K562 (cell line): Measurements from ENCODE around the gene ZMYND8. TPM values are rescaled to one million over a fixed set of nuclear protein-coding genes. Genes with fewer than 3 reads are reported as not detected.
A peak's percentile ranks its signal among the peaks of the same experiment; 100 is the strongest.

ENCODE experiments used
- ARID4B ChIP-seq: sonication (generic); formaldehyde crosslinking; IDR thresholded peaks from 2 replicates; pipeline ENCODE4 v1.8.0; 2022; ENCODE audit warnings: mild to moderate bottlenecking, missing genetic modification reagents
- E2F1 ChIP-seq: sonication (generic); formaldehyde crosslinking; IDR thresholded peaks from 2 replicates; pipeline ENCODE4 v1.8.1; 2023; ENCODE audit warnings: mild to moderate bottlenecking, missing genetic modification reagents, moderate library complexity
- ELK1 ChIP-seq: sonication (generic); formaldehyde crosslinking; IDR thresholded peaks from 2 replicates; pipeline ENCODE4 v1.8.1; 2022; ENCODE audit warnings: missing genetic modification reagents
- FOXM1 ChIP-seq, 2 experiments: fragments of 450-650 bp in 1 of 2; sonication (generic) in 1 of 2; formaldehyde crosslinking in 1 of 2; IDR thresholded peaks; 2 replicates each; pipeline versions ENCODE4 v1.6.1 to v1.9.0; 2017 to 2022; ENCODE audit warnings: low read depth in 2 of 2, mild to moderate bottlenecking in 2 of 2, missing genetic modification reagents in 1 of 2, moderate library complexity in 1 of 2
- GTF2E2 ChIP-seq: fragments of 200-800 bp; sonication (Bioruptor generic); IDR thresholded peaks from 2 replicates; pipeline ENCODE4 v1.6.1; 2016; ENCODE audit warnings: missing genetic modification characterization, missing compliant biosample characterization
- HMGN3 ChIP-seq: IDR thresholded peaks from 2 replicates; pipeline ENCODE4 v1.6.1; 2011; ENCODE audit warnings: borderline replicate concordance, low read depth, mild to moderate bottlenecking, mixed read lengths, low read length; ENCODE audit not compliant: insufficient read length; ENCODE audit errors: extremely low read depth
- IFI16 ChIP-seq: fragments of 250-450 bp; sonication (Bioruptor Pico); IDR thresholded peaks from 2 replicates; pipeline ENCODE4 v2.1.2; 2022; ENCODE audit warnings: mild to moderate bottlenecking, inconsistent platforms
- KLF6 ChIP-seq: fragments of 250-450 bp; sonication (Bioruptor Pico); IDR thresholded peaks from 2 replicates; pipeline ENCODE4 v1.4.0; 2020; ENCODE audit warnings: mild to moderate bottlenecking, moderate library complexity, borderline replicate concordance
- NCOA4 ChIP-seq: fragments of 450-650 bp; IDR thresholded peaks from 2 replicates; pipeline ENCODE4 v1.6.1; 2018; ENCODE audit warnings: mild to moderate bottlenecking; ENCODE audit not compliant: partially characterized antibody
- NFYB ChIP-seq: IDR thresholded peaks from 2 replicates; pipeline ENCODE4 v1.6.1; 2011; ENCODE audit warnings: mild to moderate bottlenecking, moderate library complexity; ENCODE audit not compliant: insufficient read length; ENCODE audit errors: extremely low read depth
- PCBP2 ChIP-seq: fragments of 200-400 bp; formaldehyde crosslinking; IDR thresholded peaks from 2 replicates; pipeline ENCODE4 v1.6.1; 2018; ENCODE audit warnings: low read length, low read depth, mild to moderate bottlenecking, moderate library complexity; ENCODE audit not compliant: poor library complexity, severe bottlenecking
- PURB ChIP-seq: sonication (generic); formaldehyde crosslinking; IDR thresholded peaks from 2 replicates; pipeline ENCODE4 v1.9.0; 2021; ENCODE audit warnings: low read depth, mild to moderate bottlenecking, missing genetic modification reagents
- RB1 ChIP-seq: fragments of 450-650 bp; IDR thresholded peaks from 2 replicates; pipeline ENCODE4 v1.6.1; 2017; ENCODE audit warnings: low read depth, mild to moderate bottlenecking
- TARDBP ChIP-seq: fragments of 450-650 bp; IDR thresholded peaks from 2 replicates; pipeline ENCODE4 v1.6.1; 2016
- TEAD1 ChIP-seq, 2 experiments: fragments of 450-650 bp in 1 of 2; sonication (generic) in 1 of 2; formaldehyde crosslinking; IDR thresholded peaks; 2 replicates each; pipeline versions ENCODE4 v1.4.0 to v1.8.0; 2020 to 2022; ENCODE audit warnings: mild to moderate bottlenecking in 2 of 2, missing genetic modification reagents in 1 of 2
- USF1 ChIP-seq: sonication (generic); formaldehyde crosslinking; IDR thresholded peaks from 2 replicates; pipeline ENCODE4 v1.9.0; 2022; ENCODE audit warnings: mild to moderate bottlenecking, missing genetic modification reagents
- ZFP1 ChIP-seq: fragments of 450-650 bp; formaldehyde crosslinking; IDR thresholded peaks from 2 replicates; pipeline ENCODE4 v1.4.0; 2020; ENCODE audit warnings: mild to moderate bottlenecking, mixed read lengths
- polyA plus RNA-seq, 8 experiments: library from polyadenylated mRNA; depleted of rRNA in 4 of 8; stranded (reverse) in 5 of 8; unstranded in 3 of 8; fragments of >200 nt; fragmentation: Nextera tagmentation in 2 of 8; fragmentation: Illumina TruSeq in 1 of 8; extraction: Ambion mirVana in 2 of 8; extraction: Trizol in 1 of 8; gene quantifications; 2 replicates each; pipeline versions ENCODE4 v1.2.1 to v1.2.3, GENCODE V29; 2011 to 2014; ENCODE audit warnings: inconsistent platforms in 1 of 8, missing spikeins in 1 of 8
- total RNA-seq, 7 experiments: library from RNA; depleted of rRNA in 6 of 7; stranded (reverse); fragments of >200 nt in 6 of 7; fragmentation: Illumina TruSeq in 2 of 7; extraction: Trizol in 2 of 7; gene quantifications; 2 replicates each; pipeline versions ENCODE4 v1.2.1 to v1.2.3, GENCODE V29; 2011 to 2021; ENCODE audit warnings: low replicate concordance in 1 of 7

Gene ZMYND8
- total and polyA plus RNA-seq, 9 of the 15 experiments (the other 6 are each of a cell fraction or from before 2014, with no cell fraction given), result 31.8 to 148 (median 71.9) TPM

- TF ChIP-seq PURB (CRISPR knock-in tag), result no peak
- TF ChIP-seq FOXM1 (IDR thresholded peaks at IDR 0.05; ENCODE audit: low read depth), result no peak
- no peak for TF ChIP-seq FOXM1 (CRISPR knock-in tag; IDR thresholded peaks at IDR 0.05; ENCODE audit: low read depth)
- peak; percentile 49; the same call in 1 of the 2 replicates for TF ChIP-seq GTF2E2 (tag)
- TF ChIP-seq E2F1, result no peak
- no peak for TF ChIP-seq NFYB
- TF ChIP-seq TARDBP, result no peak
- TF ChIP-seq NCOA4, result no peak
- TF ChIP-seq RB1, result no peak
- TF ChIP-seq ELK1 (CRISPR knock-in tag), result no peak
- peak; percentile 60; the same call in 1 of the 2 replicates for TF ChIP-seq IFI16 (CRISPR knock-in tag)
- no peak for TF ChIP-seq USF1 (CRISPR knock-in tag)
- TF ChIP-seq PCBP2, result no peak
- TF ChIP-seq TEAD1 (CRISPR knock-in tag; IDR thresholded peaks at IDR 0.05), result peak; percentile 52 to 70; a peak in 2 of 4 replicates
- TF ChIP-seq KLF6 (CRISPR knock-in tag), result peak; percentile 85; the same call in 1 of the 2 replicates
- TF ChIP-seq HMGN3, result no peak
- TF ChIP-seq ZFP1 (CRISPR knock-in tag), result no peak
- peak; percentile 25; the same call in 1 of the 2 replicates for TF ChIP-seq ARID4B (CRISPR knock-in tag)
Observed at GRCh38 chr20:47357296-47358038, 968 bp upstream of the ZMYND8 start (continued).
